Measurements from ENCODE around the gene DMAC2.

DMAC2 gene

GRCh38 chr19:41426116-41426841 lies 13.4 kb downstream of the DMAC2 start:
- Histone ChIP-seq H3K9ac (ENCODE audit: low read length) (no peak overlapping the region), H3K4me1 (ENCODE audit: insufficient read depth, low read length, severe bottlenecking) (no peaks in the 10 kb centered on the region), H3K9me2 (ENCODE audit: low read depth, low read length) (no peaks in the 10 kb centered on the region), H3K4me3 (ENCODE audit: low read depth, low read length, poor library complexity, severe bottlenecking) (no peak overlapping the region), H3K9me3 (ENCODE audit: low read length) (no peaks in the 10 kb centered on the region), H3K27me3 (ENCODE audit: insufficient read depth, low read length) (no peaks in the 10 kb centered on the region), H4K20me1 (ENCODE audit: insufficient read depth, low read length) (no peaks in the 10 kb centered on the region), H3K79me2 (ENCODE audit: insufficient read depth, low read length) (no peaks in the 10 kb centered on the region), H3F3A (ENCODE audit: insufficient read depth, low read length) (no peaks in the 10 kb centered on the region), H3K4me2 (ENCODE audit: low read length) (no peak overlapping the region), H3K27ac (ENCODE audit: low read depth, low read length, poor library complexity, severe bottlenecking) (no peak overlapping the region), H2AFZ (ENCODE audit: low read length) (no peak overlapping the region), H3K36me3 (ENCODE audit: insufficient read depth, low read length) (peaks cover 50% of the 10 kb centered on the region)
- no peak for TF ChIP-seq EZH2 (IDR thresholded peaks at IDR 0.05; ENCODE audit: borderline replicate concordance, low read length)
- no peak for TF ChIP-seq CTCF (IDR thresholded peaks at IDR 0.05; ENCODE audit: low read length)

GRCh38 chr19:41425174-41426115 lies 14.3 kb downstream of the DMAC2 start:
- no peaks in the 10 kb centered on the region for H3K4me1 ChIP-seq (ENCODE audit: insufficient read depth, low read length, severe bottlenecking)
- H3K4me3 ChIP-seq (ENCODE audit: low read depth, low read length, poor library complexity, severe bottlenecking): no peak overlapping the region
- H3K27me3 ChIP-seq (ENCODE audit: insufficient read depth, low read length): no peaks in the 10 kb centered on the region
- H3K4me2 ChIP-seq (ENCODE audit: low read length): no peak overlapping the region
- no peaks in the 10 kb centered on the region for H3K9me3 ChIP-seq (ENCODE audit: low read length)
- H3K36me3 ChIP-seq (ENCODE audit: insufficient read depth, low read length): peaks cover 47% of the 10 kb centered on the region
- H4K20me1 ChIP-seq (ENCODE audit: insufficient read depth, low read length): no peaks in the 10 kb centered on the region
- no peak overlapping the region for H2AFZ ChIP-seq (ENCODE audit: low read length)
- no peaks in the 10 kb centered on the region for H3K79me2 ChIP-seq (ENCODE audit: insufficient read depth, low read length)
- H3K9ac ChIP-seq (ENCODE audit: low read length): no peak overlapping the region
- H3K27ac ChIP-seq (ENCODE audit: low read depth, low read length, poor library complexity, severe bottlenecking): no peak overlapping the region
- H3K9me2 ChIP-seq (ENCODE audit: low read depth, low read length): no peaks in the 10 kb centered on the region
- TF ChIP-seq EZH2 (IDR thresholded peaks at IDR 0.05; ENCODE audit: borderline replicate concordance, low read length) (no peak), CTCF (IDR thresholded peaks at IDR 0.05; ENCODE audit: low read length) (no peak)
- no peaks in the 10 kb centered on the region for H3F3A ChIP-seq (ENCODE audit: insufficient read depth, low read length)

- Histone ChIP-seq H3K4me3 (ENCODE audit: low read depth, low read length, poor library complexity, severe bottlenecking) (no peak overlapping the region), H3F3A (ENCODE audit: insufficient read depth, low read length) (no peaks in the 10 kb centered on the region), H2AFZ (ENCODE audit: low read length) (no peak overlapping the region), H3K4me1 (ENCODE audit: insufficient read depth, low read length, severe bottlenecking) (no peaks in the 10 kb centered on the region), H4K20me1 (ENCODE audit: insufficient read depth, low read length) (no peaks in the 10 kb centered on the region), H3K9me3 (ENCODE audit: low read length) (no peaks in the 10 kb centered on the region), H3K79me2 (ENCODE audit: insufficient read depth, low read length) (no peaks in the 10 kb centered on the region), H3K9me2 (ENCODE audit: low read depth, low read length) (no peaks in the 10 kb centered on the region), H3K36me3 (ENCODE audit: insufficient read depth, low read length) (peaks cover 53% of the 10 kb centered on the region), H3K4me2 (ENCODE audit: low read length) (no peak overlapping the region), H3K27ac (ENCODE audit: low read depth, low read length, poor library complexity, severe bottlenecking) (no peak overlapping the region), H3K27me3 (ENCODE audit: insufficient read depth, low read length) (no peaks in the 10 kb centered on the region), H3K9ac (ENCODE audit: low read length) (no peak overlapping the region)
- no peak for TF ChIP-seq CTCF (IDR thresholded peaks at IDR 0.05; ENCODE audit: low read length)
- TF ChIP-seq EZH2 (IDR thresholded peaks at IDR 0.05; ENCODE audit: borderline replicate concordance, low read length): no peak
Observed at GRCh38 chr19:41424335-41425173, 15.2 kb downstream of the DMAC2 start.

All from OCI-LY1 (cell line).